Stimulated activated CD8-positive, alpha-beta memory T cell treated with anti-CD3 and anti-CD28 coated beads, Interleukin-15, amount 100 ng/mL, for 4 hours (primary cell): Measurements from ENCODE around the gene GNAL.
"Not testable (repeated sequence)": the region's sequence is repeated elsewhere in the genome, so short reads cannot be mapped to it uniquely, and the experiment has no call there.

Experiments
- DNase-seq, 2 donors: peaks; one replicate each; pipeline ENCODE4 v3.0.0-alpha.2; 2020; ENCODE audit warnings: low read depth in 2 of 2

The GNAL gene

GRCh38 chr18:11669271-11669947 lies 19.7 kb upstream of the GNAL start:
- no peak for DNase-seq

GRCh38 chr18:11669948-11670275 lies 19.2 kb upstream of the GNAL start:
- DNase-seq, result no peak

- DNase-seq, result no peak
Observed at GRCh38 chr18:11671156-11671555, 17.9 kb upstream of the GNAL start.

- no peak for DNase-seq
Observed at GRCh38 chr18:11672198-11672597, 16.9 kb upstream of the GNAL start.

- no peak for DNase-seq
Observed at GRCh38 chr18:11672846-11673454, 16.1 kb upstream of the GNAL start.

- DNase-seq, result no peak
Observed at GRCh38 chr18:11673560-11673959, 15.5 kb upstream of the GNAL start.

GRCh38 chr18:11674119-11674518 lies 14.9 kb upstream of the GNAL start:
- DNase-seq, result no peak

GRCh38 chr18:11676386-11676785 lies 12.7 kb upstream of the GNAL start:
- no peak for DNase-seq

- DNase-seq, result no peak
Observed at GRCh38 chr18:11676867-11677266, 12.2 kb upstream of the GNAL start.

- no peak for DNase-seq
Observed at GRCh38 chr18:11678211-11678610, 10.9 kb upstream of the GNAL start.

GRCh38 chr18:11689669-11690565 lies 853 bp downstream of the GNAL start:
- no peak for DNase-seq

- DNase-seq, result not testable (repeated sequence)
Observed at GRCh38 chr18:11690660-11691059, 1.6 kb downstream of the GNAL start.

GRCh38 chr18:11695736-11696135 lies 6.7 kb downstream of the GNAL start:
- DNase-seq, result no peak

- no peak for DNase-seq
Observed at GRCh38 chr18:11696451-11696850, 7.4 kb downstream of the GNAL start.

- DNase-seq, result no peak
Observed at GRCh38 chr18:11700876-11701275, 11.8 kb downstream of the GNAL start.

- no peak for DNase-seq
Observed at GRCh38 chr18:11710578-11710977, 21.5 kb downstream of the GNAL start.

GRCh38 chr18:11713756-11714155 lies 24.7 kb downstream of the GNAL start:
- DNase-seq, result no peak

GRCh38 chr18:11714244-11714918 lies 25.3 kb downstream of the GNAL start:
- no peak for DNase-seq

GRCh38 chr18:11716767-11717315 lies 27.8 kb downstream of the GNAL start:
- DNase-seq, result not testable (repeated sequence)

- DNase-seq, result no peak
Observed at GRCh38 chr18:11719050-11719449, 30.0 kb downstream of the GNAL start.

GRCh38 chr18:11719621-11720020 lies 30.6 kb downstream of the GNAL start:
- no peak for DNase-seq

- DNase-seq, result no peak
Observed at GRCh38 chr18:11721720-11722119, 32.7 kb downstream of the GNAL start.
